TTC549 (cell line): ENCODE measurements around the gene PDE3A.

Experiments used
- FAIRE-seq: peaks from 2 replicates; lab custom pipeline; 2012; peaks lifted over from hg19 to GRCh38; lab: Jason Lieb, UNC

Gene PDE3A

DNA sequence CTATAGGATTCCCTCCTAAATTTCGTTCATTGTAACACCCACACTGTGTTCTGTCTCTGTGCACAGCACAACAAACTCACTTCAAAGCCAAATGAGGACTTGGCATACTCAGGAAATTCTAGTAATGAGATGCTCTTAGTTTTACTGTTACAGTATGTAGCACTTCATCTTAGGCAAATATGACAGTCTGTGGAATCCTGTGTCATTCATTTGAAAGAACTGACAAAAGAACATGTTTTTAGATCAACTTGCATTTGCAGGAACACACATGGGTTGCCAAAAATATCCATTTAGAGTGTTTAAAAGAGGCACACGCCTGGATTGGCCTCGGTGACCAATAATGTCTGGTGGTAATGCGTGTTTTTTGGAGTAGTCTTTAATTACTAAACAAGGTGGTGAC lies 56.5 kb downstream of the PDE3A start:
- FAIRE-seq, result no peak

- no peak for FAIRE-seq
Observed at GRCh38 chr12:20426191-20426590, 57.9 kb downstream of the PDE3A start.

DNA sequence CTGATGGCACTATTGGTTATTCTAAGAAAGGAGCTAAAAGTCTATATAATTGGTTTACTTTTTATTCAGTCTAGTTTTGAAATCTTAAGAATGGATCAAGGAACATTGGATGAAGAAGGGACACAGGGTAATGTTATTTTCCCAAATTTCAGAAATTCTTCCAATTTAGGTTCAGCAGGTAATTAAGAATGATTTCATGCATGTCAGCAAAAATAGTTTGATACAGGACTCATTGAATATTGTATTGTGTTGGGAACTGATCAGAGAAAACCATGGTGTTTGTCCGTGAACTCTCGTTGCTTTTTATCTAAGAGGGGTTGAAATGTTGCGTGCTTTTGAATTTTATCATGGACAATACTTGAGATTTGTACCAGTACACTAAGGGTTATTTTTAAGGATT lies 58.6 kb downstream of the PDE3A start:
- FAIRE-seq, result no peak

DNA sequence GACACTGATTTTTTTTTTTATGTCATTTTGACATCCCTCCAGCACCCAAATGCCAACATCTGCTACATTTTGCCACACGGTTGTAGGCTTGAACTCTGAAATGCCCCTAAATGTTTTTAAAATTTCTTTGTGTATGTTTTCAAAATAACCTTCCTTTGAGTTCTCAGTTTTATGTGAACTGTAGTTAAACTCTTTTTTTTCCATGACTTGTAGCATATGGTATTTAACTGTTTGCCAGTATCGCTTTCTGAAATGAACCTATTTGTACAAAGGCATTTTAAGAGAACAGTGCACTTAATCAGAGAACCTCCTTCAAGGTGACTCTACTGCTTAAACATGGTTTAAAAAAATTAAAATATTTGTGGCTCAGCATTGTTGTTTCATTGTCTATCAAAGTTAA lies 61.5 kb downstream of the PDE3A start:
- no peak for FAIRE-seq

- no peak for FAIRE-seq
Observed at GRCh38 chr12:20432290-20432689, 64.0 kb downstream of the PDE3A start.

- FAIRE-seq, result no peak
Observed at GRCh38 chr12:20434996-20435395, 66.7 kb downstream of the PDE3A start.

DNA sequence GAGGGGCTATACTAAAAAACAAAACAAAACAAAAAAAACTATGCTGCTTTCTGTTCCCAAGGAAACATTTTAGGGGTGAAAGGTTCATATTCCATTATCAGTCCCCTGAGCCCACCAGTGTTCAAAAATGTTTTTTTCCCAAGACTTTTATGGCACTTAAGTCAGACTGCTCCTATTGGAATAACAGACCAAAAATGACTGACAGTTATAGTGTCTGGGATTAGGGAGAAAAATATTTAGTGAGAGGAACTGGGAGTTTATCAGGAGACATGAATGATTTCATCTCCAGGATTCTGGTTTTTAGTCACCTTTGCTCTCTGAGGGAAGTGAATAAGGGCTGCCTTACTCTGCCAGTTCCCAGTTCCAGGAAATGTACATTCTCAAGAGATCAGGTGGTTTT lies 68.0 kb downstream of the PDE3A start:
- no peak for FAIRE-seq

- no peak for FAIRE-seq
Observed at GRCh38 chr12:20438299-20438779, 70.0 kb downstream of the PDE3A start.

DNA sequence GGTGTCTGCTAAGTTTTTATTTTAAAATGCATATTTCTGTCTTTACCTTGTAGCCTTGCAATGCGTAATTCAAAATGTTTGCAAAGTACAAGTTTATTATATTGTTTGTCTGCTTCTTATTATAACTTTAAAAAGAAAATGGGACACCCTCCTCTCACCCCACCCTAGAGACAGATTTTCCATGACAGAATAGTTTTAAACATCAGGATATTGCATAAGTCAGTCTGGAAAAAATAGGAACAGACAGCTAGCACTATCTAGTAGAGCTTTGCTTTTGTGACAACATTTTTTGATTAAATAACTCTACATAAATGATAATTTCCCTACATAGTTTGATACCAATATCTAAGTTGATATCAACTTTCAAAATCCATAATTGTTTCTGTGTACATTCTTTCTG lies 71.3 kb downstream of the PDE3A start:
- no peak for FAIRE-seq

DNA sequence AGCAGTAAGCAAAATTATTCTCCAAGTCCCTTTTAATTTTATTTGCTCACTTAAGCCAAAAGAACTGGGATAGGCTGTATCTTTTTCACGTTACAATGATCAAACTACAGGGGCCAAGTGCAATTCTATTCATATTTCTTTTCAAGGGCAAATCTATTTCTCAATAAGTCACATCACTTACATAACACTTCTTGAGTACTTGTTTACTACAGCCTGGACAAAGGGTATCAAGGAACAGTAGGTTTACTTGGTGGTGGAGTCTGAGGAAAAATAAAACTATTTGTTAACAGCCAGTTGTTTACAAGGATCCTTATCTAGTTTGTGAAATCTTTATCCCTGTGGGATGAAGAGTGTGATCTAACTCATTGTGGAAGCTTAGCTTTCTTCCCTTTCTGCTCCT lies 72.1 kb downstream of the PDE3A start:
- FAIRE-seq, result no peak

- no peak for FAIRE-seq
Observed at GRCh38 chr12:20442322-20442721, 74.0 kb downstream of the PDE3A start.

DNA sequence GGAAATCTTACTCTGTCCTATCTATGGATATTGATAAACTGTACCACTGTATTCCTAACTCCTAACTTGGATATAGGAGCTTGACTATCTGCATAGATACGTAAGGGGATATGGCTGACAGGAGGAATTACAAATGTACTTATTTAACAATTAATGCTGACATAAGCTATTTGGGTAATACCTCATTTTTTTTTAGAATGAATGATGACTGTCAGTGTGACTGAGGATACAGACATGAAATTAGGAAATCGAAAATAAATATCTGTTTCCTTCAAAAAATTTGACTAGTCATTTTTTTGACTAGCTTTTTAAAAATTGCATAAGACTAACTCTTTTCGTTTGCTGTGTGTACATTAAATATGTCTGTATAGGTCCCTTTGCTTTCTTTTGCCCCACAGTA lies 74.9 kb downstream of the PDE3A start:
- FAIRE-seq, result no peak

DNA sequence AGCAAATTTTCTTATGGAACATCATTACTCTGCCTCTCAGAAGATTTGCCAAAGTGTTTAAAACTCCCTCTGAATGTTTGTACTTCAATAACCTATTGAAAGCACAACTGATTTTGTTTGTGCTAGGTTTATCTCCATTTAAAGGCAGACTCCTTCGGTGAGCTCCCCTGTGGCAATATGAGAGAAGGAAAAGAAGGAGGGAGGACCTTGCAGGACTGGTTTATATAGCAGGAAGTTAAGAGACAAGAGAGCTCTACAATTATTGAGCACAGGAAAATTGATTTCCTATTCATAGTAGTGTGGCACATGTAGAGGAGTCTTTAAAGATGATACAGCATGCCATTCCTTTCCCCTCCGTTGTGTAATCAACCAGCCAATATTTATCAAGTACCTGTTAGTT lies 75.5 kb downstream of the PDE3A start:
- FAIRE-seq, result no peak

GRCh38 chr12:20444595-20445170 lies 76.3 kb downstream of the PDE3A start:
- FAIRE-seq, result no peak

DNA sequence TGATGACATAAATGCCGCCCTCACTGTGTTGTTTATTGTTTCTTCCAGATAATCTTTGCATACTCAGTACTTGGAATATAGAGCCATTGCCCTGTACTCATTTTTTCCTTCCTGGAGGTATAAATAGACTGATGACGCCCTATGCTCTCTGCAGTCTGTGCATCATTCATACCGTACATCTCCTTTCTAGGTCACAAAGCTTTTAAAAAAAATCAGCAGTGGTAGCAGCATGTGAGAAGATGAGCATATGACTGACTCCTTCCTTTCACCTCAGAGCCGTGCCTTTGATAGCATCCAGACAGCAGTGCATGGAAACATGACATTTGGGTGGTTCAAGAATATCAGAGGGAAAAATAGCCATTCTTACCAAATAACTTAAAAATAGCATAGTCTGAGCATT lies 77.3 kb downstream of the PDE3A start:
- no peak for FAIRE-seq

GRCh38 chr12:20446836-20447235 lies 78.5 kb downstream of the PDE3A start:
- no peak for FAIRE-seq

GRCh38 chr12:20448781-20449180 lies 80.4 kb downstream of the PDE3A start:
- FAIRE-seq, result no peak

- no peak for FAIRE-seq
Observed at GRCh38 chr12:20450591-20451180, 82.3 kb downstream of the PDE3A start.

DNA sequence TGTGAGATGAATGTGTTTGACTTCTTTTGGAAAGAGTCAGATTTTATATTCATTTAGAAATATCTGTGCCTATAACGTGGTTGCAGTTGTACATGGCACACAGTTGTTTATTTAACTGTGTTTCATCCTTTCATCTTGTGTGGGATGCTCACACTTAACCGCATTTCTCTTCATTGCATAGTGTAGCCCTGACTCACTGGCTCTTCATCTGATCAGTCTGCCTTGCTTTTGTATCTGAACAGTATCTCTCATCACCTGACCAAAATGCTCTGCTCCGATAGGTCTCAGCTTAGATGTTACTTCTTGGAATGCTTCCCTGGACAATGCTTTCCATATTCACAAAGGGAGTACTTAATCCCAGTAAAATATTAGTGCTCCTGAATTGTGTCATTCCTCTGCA lies 83.4 kb downstream of the PDE3A start:
- no peak for FAIRE-seq

- FAIRE-seq, result no peak
Observed at GRCh38 chr12:20452496-20453010, 84.2 kb downstream of the PDE3A start.

DNA sequence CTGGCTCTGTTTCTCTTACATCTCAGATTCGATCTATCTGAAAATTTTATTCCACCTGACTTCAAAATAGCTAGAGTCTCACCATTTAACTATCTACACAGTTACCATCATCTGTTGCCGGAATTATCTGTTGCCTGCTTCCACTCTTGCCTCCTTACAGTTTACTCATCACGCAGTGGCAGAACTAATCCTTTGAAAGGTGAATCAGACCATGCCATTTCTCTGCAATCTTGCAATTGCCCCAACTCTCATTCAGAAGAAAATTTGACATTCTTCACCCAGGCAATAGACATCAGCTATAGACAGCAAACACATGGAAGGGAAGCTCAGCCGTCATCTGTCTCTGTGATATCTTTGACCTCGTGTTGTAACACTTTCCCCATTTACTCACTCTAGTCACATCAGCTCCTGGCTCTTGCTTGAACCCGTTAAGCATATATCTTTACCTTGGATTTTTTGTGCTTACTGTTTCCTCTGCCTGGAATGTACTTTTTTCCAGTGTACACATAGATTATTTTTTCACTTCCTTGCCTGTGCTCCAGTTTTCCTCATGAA lies 85.5 kb downstream of the PDE3A start:
- FAIRE-seq, result no peak

- FAIRE-seq, result no peak
Observed at GRCh38 chr12:20455001-20455706, 86.8 kb downstream of the PDE3A start.

DNA sequence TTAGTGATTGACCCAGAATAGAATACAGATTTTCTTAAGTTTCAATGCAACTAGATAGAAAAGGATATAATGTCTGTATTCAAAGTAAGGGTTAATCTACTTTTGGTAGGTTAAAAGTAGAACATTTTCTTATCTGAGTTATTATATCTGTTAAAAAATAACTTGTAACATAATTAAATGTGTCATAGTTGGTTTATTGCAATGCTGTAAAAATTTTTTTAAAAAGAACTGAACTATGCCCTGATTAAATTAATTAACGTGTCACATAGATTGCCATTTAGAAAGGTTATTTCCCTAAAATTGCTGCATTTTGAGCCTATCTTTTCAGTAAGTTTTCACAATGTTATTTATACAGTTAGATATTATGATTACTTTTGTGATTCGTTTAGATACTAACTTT lies 89.2 kb downstream of the PDE3A start:
- FAIRE-seq, result no peak
